Activated T-cell treated with anti-CD3 and anti-CD28 coated beads for 4 hours (primary cell): ENCODE data around the gene CNOT1.

Experiments used
- DNase-seq: peaks from one replicate; pipeline ENCODE4 v3.0.0-alpha.2; 2020

The CNOT1 gene

DNA sequence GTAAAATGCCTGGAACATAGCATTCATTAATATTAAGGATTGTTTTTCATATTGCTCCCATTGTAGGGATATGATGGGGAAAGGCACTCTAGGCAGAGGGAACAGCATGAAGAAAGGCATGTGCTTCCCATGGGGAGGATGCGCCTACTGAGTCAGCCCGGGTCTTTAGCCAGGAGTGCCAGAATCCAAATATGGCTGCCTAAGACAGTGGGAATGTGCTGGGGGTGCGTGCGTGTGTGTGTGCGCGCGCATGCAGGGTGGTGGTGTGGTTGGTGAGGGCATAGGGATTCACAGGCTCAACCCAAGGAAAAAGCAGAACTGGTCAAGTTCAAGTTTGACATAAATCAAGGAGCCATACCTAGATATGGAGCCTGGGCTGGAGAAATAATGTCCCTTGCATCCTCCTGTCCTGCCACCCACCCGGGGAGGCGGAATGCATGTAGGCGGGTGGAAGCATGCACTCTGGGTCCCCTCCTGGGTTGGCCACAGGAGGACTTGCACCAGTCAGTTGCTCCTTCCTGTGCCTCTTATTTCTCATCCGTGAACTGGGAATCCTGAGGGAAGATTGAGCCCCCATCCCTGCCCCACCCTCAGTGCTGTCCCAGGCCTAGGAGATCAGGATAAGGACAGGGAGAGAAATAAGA lies 148.3 kb downstream of the CNOT1 start:
- no peak for DNase-seq

DNA sequence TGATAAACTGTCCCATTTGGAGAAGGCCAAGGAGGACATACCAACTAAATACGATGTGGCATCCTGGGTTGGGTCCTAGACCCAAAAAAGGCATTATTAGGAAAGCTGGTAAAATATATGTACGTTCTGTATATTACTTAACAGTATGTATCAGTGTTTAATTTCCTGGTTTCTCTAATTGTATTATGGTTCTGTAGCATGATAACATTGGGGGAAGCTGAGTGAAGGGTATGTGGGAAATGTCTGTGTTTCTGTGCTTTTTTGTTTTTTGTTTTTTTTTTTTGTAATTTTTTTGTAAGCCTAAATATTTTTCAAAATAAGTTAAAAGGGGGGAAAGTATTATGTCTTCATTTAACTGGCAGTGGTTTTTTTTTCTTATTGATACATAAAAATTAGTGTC lies 151.2 kb downstream of the CNOT1 start:
- DNase-seq: no peak

DNA sequence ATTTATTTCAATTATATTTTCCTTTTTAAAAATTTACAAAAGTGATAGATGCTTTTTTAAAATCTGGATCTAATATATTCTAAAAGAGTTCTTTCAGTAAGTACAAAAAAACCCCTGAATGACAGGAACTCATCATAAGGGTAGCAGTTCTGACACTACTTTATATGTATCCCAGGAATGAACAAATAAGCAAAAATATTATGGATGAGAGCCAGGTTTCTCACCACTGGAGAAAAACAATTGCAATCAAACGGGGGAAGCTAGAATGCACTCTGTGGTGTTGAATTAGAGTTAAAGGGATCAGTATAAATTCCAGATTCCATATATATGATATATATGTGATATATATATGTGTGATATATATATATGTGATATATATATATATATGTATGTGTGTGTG lies 152.8 kb downstream of the CNOT1 start:
- DNase-seq: no peak

DNA sequence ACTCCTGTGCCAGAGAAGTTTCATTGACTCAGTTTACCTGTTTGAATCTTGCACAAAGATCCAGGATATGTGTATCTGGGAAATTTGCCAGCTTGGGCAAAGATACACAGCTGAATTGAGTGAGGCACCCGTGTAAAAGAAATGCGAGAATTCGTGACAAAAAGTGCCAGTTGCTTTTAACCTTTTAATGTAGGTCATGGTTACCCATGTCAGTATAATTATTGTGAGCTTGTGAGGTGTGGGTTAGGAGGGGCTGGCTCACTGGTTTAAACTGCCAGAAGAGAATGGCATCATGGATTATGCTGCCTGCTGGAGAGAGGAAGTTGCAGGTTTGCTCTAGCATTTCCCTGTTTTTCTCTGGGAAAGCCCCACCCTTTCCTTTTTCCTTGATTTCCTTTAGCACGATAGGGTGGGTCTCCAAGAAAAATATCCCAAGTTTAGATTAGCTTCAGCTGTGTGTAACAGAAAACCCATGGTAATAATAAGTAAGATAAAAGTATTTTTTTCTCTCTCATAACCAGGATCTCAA lies 154.5 kb downstream of the CNOT1 start:
- DNase-seq: no peak

DNA sequence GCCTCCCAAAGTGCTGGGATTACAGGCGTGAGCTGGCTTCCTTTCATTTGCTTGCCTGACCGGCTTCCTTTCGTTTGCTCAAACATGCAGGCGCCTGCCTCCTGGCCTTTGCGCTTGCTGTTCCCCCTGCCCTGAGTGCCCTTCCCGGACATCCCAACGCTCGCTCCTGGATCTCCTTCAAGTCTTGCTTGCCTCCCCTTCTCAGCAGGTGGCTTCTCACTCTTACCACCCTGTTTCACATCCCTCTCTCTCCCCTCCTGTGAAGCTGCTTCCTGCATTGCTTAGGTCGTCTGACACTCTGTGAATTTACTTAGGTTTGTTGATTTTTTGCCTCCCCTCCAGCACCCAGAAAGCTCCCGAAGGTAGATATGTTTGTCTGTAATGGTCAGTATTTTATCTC lies 155.3 kb downstream of the CNOT1 start:
- no peak for DNase-seq

DNA sequence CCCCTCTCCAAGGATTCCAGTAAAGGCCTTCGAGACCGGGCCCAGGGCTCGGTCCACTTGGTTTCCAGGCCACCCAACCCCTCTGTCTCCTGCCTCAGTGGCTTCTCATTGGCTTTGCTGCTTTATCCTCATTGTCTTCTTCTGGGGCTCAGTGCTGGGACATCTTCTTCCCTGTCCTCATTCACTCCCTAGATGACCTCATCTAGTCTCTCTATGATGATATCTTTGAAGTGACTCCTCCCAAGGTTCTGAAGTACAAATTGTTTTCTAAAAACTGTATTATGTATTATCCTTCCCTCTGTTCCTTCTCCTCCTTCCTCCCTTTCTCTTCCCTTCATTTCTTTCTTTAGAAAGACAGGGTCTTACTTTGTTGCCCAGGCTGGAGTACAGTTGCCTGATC lies 156.8 kb downstream of the CNOT1 start:
- DNase-seq: no peak

DNA sequence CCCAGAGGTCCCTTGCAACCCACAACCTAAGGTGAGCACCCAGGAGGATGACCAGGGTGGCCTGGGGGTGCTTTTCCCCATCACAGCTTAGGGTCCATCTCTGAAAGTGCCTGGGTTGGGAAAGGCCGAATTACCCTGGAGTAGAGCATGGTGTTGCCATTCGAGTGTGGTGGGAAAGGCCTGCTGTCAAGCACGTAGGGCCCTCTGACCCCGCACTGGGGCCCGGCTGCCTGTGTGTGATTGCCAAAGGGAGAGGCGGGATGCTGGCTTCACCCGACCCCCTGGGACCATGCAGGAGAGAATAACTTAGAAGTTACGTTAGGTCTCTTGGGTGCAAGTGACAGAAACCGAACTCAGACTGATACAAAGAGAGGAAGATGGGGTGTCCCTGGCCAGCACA lies 157.4 kb downstream of the CNOT1 start:
- DNase-seq: no peak

DNA sequence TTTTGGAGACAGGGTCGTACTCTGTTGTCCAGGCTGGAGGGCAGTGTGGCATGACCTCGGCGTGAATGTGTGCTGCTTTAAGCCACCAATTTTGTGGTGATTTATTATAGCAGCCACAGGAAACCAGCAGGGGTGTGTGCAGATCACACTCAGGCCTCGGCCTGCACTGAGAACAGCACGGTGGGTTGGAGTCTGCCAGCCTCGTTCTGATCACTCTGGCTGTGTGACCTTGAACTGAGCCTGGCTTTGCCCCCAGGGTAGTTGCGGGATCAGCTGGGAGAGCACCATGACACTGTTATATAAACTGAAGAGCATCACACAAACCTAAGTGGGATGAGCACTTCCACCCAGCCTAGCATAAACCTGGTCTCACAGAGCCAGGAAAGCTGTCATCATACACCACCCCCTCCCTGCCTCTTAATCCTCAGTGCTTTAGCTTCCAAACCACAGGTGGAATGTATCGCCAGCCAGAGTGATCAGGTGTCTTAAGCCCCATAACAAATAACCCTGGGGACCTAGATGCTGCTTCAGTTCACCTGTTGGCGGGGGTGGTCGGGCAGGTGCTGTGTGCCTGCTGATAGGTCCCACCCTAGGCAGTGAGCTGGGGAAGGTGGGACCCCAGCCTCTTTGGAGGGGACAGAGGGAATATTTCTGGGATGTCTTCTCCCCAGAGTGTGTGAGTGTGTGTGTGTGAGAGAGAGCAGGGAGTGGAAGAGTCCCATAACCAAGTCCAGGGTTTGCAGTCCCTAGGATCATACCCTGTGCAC lies 158.2 kb downstream of the CNOT1 start:
- DNase-seq: no peak
